ENCODE measurements around the gene EIF3D.
A peak's percentile ranks its signal among the peaks of the same experiment; 100 is the strongest.
"Not testable (repeated sequence)": the region's sequence is repeated elsewhere in the genome, so short reads cannot be mapped to it uniquely, and the experiment has no call there.

EIF3D gene

DNA sequence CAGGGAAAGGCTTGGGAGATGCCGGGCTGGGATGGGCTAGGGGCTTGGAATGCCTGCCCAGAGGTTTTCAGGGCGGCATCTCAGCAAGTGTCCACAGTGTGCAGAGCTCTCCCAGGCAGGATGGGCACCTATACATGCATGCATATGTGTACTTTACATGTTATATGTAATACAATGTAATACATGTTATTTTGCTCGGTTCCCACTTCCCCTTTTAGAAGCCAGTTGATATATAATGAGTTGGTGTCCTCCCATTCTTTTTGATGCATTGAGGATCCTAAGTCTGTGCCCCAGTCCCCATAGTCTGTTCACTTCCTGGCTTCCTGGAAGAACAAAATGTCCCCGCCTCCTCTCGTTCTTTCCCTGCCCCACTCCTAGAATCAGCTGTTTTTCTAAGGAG, 20.1 kb upstream of the EIF3D start:
- no peak for DNase-seq (ENCODE audit: low read depth in 2 of 2)

DNA sequence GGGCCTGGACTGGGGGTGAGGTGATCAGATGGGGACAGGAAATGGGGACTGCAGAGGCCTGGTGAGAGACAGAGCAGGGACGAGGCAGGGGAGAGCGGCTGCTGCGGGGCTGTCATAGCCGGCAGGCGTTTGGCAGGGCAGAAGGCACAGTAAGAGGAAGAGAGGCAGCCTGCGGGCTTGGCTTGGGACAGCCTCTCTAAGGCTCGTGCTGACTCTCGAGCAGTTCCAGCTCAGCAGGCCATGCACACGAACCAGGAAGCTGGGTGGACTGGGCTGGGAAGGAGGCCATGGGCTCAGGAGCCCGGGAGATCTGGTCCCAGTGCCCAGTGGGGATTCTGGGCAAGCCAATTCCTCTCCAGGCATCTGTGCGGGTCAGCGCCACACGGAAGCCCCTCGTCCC, 19.6 kb upstream of the EIF3D start:
- no peak for DNase-seq (ENCODE audit: low read depth in 2 of 2)

DNA sequence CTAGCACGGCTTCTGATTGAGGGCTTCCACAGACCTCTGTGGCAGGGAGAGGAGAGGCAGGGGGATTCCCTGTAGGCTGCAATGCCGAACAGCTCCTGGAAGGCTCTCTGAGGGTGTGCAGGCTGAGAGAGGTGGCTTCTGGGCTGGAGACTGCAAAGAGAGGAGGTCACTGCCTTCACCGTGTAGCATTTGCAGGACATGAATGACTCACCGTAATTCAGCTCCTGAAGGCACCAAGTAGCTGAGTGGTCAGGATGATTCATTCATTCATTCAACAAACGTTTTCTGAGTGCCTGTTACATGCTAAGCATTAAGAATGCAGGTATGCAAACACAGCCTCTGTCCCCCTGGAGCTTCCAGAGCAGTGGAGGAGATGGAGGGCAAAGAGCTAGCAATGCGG, 18.0 kb upstream of the EIF3D start:
- DNase-seq (ENCODE audit: low read depth in 2 of 2) = no peak

DNA sequence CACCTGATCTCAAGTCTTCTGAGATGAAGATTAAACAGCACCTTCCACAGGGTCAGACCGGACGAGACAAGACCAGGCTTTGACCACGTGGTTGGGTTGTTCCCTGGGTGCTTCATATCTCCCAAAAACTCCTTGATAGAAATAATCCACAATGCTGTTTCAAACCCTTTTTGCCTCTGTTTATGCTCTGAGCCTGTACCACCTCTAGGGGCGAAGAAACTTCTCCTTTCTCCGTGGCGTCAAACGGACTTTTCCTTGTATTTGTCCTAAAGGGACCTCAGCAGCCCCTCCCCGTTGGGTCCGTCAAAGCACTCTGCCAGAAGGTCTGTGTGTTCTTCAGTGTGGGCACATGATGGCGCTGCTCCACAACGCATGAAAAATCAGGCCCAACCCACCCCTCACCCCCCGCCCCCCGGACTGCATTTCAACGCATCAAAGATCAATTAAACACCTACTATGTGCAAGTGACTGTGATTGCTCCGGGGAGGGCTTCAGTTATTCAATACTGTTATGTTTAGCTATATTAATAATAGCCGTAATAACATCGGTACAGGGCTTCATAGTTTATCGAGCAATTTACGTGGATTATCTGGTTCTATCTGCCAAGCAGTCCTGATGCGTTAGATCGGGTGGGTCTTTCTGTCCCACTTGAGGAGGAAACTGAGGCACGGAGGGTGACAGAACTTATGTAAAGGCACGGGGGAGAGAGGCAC, 17.3 kb upstream of the EIF3D start:
- peak; percentile 9 to 11 for DNase-seq (ENCODE audit: low read depth in 2 of 2)

DNA sequence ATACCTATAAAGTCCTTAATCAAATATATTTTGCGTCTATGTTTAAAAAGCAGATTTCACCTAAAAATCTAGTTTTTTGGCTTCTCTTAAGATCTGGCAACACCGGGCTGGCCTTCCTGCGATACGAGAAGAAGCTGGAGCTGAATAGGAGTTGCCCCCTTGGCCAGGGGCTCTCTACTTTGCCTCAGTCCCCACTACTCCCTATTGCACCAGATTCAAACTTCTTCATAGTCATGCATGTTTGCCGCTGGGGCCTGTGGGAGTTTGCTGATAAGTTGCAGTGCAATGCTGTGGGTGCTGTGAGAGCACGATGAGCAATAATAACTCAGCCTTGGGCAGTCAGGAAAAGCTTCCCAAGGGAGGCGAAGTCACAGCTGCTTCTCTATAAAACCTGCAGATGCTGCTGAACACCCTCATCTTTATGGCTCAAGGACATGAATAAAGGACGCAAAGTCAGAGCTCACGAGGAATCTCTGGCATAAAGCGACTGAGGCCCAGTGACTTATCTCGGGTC, 15.2 kb upstream of the EIF3D start:
- DNase-seq (ENCODE audit: low read depth in 2 of 2) = no peak

DNA sequence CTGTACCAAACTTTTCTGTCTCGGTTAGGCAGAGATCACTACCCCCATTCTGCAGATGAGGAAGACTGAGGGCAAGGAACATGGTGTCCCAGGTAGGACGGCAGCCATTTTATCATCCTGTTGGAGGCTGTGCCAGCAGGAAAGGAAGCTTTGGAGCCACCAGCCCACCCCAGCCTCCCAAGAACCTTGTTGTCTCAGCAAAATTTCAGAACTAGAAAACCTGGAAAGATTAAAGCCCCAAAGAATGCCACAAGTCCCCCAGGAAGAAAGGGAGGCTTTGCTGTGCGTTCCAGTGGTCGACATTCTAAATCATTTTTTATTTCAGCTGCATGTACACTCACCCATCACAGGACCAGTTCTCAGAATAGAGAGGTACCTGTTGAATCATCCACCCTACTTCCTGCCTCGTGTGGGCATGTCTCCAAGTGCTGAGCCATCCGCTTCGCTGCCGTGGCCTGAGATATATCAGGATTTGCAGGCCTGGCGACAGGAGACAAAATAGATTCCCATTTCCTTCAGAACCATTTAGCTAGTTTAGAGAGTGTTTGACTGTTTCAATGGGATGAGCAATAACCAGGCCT, 13.0 kb upstream of the EIF3D start:
- DNase-seq (ENCODE audit: low read depth in 2 of 2) = peak; percentile 29 to 34

DNA sequence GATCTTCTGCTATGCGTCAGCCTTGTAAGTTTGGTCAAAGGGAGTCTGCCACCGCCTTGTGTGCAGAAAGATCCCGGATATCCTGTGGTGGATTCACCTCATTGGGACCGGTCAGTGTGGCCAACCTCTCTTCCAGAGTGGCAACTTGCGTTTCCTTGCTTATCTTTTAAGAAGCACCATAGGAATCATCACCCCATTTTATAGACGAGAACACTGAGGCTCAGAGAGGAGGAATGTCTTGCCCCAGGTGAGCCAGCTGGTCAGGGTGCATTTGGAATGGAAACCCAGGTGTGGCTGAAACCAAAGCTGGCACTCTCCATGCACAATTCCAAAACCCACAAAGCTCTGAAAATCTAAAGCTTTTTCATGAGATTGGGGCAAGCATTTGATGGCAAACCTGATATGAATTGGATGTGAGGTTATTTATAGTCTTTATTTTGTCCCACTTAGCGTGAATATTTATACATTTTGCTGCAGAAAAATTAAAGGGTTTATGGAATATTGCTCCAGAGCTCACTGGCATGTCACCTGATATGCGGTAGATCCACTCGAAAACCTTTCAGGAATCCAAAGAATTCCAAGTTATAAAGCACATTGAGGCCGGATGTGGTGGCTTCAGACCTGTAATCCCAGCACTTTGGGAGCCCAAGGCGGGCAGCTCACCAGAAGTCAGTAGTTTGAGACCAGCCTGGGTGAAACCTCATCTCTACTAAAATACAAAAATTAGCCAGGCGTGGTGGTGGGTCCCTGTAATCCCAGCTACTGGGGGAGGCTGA, 12.1 kb upstream of the EIF3D start:
- no peak for DNase-seq (ENCODE audit: low read depth in 2 of 2)

DNA sequence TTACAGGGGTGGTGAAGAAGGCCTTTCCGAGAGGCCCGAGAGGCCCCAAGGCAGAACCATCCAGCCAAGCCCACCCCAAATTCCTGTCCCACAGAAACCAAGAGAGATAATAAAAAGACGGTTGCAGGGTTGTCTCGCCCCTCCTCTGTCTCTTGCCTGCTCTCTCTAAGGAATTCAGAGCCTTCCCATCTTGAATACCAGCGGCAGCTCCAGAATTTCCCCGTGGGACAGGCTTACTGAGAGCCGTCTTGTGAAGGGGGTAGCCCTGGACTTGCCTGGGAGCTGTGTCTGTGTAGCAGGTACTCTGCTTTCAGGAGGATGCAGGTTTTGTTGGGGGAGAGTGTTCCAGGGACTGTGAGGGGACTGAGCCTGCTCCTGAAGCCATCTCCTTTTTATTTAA, 9.6 kb upstream of the EIF3D start:
- no peak for DNase-seq (ENCODE audit: low read depth in 2 of 2)

DNA sequence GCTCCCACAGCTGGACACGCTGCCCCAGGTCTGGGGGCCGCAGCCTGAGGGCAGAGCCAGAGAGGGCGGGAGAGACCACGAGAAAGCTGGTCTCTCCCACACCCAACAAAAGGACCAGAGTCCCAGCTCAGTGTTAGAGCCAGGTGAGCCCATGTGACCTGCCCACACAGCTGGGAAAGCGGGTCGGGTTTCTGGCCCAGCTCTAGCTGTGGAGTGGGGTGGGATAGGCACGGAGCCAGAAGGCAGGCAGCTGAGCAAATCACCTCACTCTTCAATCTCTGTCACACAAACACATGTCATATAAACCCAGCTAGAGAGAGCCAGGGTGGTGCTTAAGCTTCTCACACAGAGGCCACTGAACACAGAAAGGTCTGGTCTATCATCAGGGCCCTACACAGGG, 7.8 kb upstream of the EIF3D start:
- no peak for DNase-seq (ENCODE audit: low read depth in 2 of 2)

DNA sequence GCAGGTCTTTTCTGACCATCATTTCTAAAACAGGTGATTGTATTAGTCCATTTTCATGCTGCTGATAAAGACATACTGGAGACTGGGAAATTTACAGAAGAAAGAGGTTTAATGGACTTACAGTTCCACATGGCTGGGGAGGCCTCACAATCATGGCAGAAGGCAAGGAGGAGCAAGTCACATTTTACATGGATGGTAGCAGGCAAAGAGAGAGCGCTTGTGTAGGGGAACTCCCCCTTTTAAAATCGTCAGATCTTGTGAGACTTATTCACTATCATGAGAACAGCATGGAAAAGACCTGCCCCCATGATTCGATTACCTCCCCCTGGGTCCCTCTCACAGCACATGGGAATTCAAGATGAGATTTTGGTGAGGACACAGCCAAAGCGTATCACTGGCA, 4.4 kb upstream of the EIF3D start:
- not testable (repeated sequence) for DNase-seq (ENCODE audit: low read depth in 2 of 2)

DNA sequence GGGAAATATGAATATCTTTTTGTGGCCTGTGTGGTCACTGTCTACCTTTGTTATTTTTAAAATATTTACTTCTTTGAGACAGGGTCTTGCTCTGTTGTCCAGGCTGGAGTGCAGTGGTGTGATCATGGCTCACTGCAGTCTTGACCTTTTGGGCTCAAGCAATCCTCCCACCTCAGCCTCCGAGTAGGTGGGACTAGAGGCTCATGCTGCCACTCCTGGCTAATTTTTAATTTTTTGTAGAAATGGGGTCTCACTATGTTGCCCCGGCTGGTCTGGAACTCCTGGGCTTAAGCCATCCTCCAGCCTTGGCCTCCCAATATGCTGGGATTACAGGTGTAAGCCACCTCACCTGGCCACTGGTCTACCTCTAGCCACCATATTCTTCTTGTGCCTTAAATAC, 3.5 kb upstream of the EIF3D start:
- no peak for DNase-seq (ENCODE audit: low read depth in 2 of 2)

DNA sequence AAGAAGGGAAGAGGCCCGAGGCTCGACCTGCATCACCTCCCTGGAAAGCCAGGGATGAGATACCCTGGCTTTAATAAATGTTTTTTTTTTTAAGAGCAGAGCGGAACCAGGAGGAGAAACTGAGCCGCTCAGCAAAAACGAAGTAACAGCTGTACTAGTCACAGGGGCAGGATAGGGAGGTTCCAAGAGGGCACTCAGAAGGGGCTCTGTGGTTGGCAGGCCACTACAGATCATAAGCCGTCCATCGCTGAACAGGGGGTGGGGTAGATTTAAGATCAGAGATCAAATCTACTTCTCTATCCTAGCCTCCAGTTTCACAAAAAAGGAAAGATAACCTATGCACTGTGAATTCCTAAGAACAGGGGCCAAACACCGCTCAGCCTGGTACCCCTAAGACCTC, 625 bp downstream of the EIF3D start:
- DNase-seq (ENCODE audit: low read depth in 2 of 2) = no peak

DNA sequence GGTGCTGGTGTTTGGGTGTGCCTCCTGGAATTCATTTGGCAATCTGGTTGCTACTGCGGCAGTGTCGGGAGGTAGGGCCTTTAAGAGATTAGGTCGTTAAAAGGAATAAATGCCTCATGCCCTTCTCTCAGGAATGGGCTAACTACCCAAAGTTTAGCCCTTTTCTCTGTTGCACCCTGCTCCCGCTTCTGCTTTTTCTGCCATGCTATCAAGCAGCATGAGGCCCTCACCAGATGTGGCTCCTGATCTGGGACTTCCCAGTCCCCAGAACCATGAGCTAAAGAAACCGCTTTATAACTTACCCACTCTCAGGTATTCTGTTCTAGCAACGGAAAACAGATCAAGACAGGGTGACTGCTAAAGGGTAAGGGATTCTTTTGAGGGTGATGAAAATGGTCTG, 6.3 kb downstream of the EIF3D start:
- no peak for DNase-seq (ENCODE audit: low read depth in 2 of 2)

DNA sequence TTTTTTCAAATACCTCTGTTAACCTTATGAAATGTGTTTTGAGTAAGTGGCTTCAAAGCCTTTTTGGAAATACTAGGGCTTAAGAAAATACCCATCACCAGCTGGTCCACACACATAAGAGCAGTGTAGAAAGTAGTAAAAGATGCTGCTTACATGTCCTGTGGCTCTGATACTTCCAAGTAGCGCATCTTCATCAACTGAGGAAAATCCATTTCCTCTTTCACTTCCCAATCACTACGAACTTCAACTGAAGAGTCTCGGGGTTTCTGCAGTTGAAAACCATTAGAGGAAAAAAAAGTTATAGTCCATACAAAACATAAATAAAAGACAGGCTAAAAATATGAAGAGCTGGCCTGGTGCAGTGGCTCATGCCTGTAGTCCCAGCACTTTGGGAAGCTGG, 8.5 kb downstream of the EIF3D start:
- no peak for DNase-seq (ENCODE audit: low read depth in 2 of 2)

DNA sequence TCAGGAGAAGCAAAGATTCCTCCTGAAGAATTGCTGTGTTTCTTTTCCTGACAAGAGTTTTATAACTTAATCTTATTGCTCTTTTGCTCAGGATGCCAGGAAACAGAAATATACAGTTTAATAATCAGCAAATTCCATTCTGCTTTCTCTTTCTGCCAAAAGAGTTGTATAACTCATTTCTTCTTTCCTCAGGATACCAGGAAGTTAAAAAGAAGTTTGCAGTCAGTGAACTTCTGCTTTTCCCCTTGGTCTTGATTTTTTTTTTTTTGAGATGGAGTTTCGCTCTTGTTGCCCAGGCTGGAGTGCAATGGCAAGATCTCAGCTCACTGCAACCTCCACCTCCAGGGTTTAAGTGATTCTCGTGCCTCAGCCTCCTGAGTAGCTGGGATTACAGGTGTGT, 9.1 kb downstream of the EIF3D start:
- not testable (repeated sequence) for DNase-seq (ENCODE audit: low read depth in 2 of 2)

DNA sequence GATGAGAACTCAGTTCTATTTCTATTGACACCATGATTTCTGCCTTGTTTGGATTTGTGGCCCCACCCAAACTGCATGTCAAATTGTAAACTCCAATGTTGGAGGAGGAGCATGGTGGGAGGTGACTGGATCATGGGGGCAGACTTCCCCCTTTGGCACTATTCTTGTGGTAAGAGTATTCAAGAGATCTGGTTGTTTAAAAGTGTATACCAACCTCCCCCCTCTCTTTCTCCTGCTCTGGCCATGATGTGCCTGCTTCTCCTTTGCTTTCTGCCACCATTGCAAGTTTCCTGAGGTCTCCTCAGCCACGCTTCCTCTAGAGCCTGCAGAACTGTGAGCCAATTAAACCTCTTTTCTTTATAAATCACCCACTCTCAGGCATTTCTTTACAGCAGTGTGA, 14.2 kb downstream of the EIF3D start:
- DNase-seq (ENCODE audit: low read depth in 2 of 2) = no peak

DNA sequence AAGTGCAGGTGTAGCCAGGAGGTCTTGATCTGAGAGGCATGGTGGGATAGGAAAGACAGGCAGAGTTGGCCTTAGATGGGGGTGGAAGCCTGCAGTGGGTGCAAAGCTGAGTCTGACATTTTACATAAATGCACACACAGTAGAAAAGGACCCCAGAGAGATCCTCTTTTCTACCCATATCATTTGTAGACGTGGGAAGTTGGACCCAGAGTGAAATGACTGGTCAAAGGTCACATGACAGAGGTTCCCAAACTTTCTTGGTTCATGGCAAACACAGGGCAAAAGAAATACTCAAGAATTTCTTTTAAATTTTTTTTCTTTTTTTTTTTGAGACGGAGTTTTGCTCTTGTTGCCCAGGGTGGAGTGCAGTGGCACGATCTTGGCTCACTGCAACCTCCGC, 16.0 kb downstream of the EIF3D start:
- DNase-seq (ENCODE audit: low read depth in 2 of 2) = no peak

DNA sequence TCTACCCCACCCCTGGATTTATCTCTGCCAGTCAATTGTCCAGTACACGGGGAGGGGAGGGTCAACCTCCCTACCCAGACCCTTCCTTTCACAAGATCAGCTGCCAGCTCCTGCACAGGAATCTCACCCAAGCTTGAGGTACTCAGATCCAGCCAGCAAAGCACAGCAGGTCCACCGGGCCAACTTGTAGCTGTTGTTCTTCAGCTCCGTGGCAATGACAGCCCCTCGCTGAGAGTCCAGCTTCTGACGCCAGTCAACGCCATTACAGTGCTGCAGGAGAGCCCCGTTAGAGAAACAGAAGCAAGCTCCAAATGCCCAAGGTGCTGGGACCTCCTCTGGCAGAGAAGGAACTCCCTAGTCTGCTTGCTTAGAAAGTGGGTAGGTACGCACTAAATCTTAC, 16.6 kb downstream of the EIF3D start:
- no peak for DNase-seq (ENCODE audit: low read depth in 2 of 2)

DNA sequence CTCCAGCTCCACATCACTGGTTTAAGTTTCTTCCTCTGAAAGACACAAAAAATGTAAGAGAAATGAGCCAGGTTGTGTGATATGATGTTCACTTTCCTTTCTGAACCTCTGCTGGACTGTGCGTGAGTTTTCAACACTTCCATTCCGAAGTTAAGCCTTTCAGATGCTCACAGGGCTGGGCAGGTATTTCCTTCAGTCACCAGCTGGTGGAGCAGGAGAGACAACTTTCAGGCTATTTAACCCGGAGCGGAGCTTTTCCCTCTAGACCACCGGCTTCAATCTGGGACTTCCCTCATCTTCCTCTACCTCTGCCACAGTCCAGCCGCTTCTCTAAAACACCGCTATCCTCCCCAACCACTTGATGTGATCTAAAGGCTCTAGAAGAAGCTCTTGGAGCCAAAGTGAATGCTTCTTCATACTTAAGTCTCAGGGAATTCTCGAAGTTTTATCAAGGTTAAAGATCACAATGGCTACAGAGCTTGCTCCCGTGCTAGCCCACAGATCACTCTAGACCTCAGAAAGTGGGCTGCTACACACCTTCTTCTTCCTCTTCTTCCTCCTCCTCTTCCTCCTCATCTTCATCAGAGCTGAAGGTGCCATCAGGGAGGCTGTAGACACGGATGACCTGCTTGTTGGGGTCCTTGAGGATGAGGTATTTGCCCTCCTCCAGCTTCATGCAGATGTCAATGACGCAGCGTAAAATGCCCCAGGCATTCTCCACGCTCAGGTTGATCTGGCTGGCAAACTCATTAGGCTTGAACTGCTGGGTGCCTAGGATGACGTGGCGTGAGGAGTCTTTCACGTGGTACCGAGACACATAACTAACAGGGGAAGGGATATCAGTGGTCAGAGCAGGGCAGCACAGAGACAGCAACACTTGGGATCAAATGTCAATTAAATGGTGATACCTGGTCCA, 17.7 kb downstream of the EIF3D start:
- DNase-seq (ENCODE audit: low read depth in 2 of 2) = peak in 1 of 2 donors; percentile 18

DNA sequence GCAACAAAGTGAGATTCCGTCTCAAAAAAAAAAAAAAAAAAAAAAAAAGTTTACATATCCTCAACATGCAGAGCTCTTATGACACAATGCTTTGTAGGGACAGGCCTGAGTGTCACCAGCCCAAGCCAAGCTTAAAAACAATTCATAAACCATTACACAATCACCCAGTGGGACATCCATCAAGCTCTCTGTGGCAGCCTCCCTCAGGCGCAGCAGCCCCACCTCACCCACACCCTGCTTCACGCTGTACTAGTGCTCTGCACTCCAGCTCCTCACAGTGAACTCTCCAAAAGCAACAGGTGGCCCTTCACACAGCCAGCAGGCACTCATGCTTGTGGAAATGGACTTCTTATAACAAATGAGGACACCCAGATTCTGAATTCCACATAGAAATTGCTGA, 18.6 kb downstream of the EIF3D start:
- no peak for DNase-seq (ENCODE audit: low read depth in 2 of 2)

DNA sequence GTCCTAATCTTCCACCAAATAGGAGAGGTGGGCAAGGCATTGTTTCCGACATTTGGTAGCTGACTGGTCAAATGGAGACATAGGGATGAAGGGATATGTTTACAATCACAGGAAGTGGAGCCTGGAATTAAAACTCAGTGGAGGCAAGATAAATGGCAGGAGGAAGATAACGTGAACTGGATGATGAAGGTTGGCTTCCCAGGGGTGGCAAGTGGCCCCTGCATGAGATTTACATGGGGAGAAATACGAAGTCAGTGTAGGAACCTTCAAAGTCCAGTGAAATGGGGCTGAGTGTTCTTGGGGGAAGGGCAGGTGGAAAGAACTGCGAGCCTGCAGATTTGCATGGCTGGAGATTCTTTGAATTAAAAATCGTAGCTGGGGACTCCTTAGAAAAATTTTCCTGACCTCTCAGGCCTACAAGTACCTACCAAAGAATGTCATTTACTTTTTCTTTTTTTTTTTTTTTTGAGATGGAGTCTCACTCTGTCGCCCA, 21.4 kb downstream of the EIF3D start:
- DNase-seq (ENCODE audit: low read depth in 2 of 2) = no peak
